ENCODE results near the gene IPO4.

The IPO4 gene

GRCh38 chr14:24192933-24193332, 4.3 kb upstream of the IPO4 start:
- Histone ChIP-seq H3K27ac (ENCODE audit: low read depth, low read length) (no peak overlapping the region), H3K4me3 (ENCODE audit: low read depth in 1 of 5, low read length in 5 of 5) (no peak overlapping the region), H3K9ac (ENCODE audit: low read length in 5 of 5) (no peak overlapping the region), H3K4me1 (ENCODE audit: control insufficient read depth in 5 of 5, insufficient read depth in 5 of 5, low read length in 5 of 5) (peaks cover 12 to 44% (median 35%) of the 10 kb centered on the region in 5 donors), H3K9me3 (ENCODE audit: control insufficient read depth in 5 of 5, low read length in 5 of 5) (no peaks in the 10 kb centered on the region), H3K36me3 (ENCODE audit: control insufficient read depth in 5 of 5, insufficient read depth in 5 of 5, low read length in 5 of 5) (peaks cover 5 to 28% (median 21%) of the 10 kb centered on the region in 5 donors), H3K27me3 (ENCODE audit: control insufficient read depth in 5 of 5, insufficient read depth in 4 of 5, low read length in 5 of 5) (no peaks in the 10 kb centered on the region)

GRCh38 chr14:24190416-24190815, 1.8 kb upstream of the IPO4 start:
- H3K9ac ChIP-seq (ENCODE audit: low read length in 5 of 5) = no peak overlapping the region
- H3K27ac ChIP-seq (ENCODE audit: low read depth, low read length) = no peak overlapping the region
- peaks cover 5 to 49% (median 36%) of the 10 kb centered on the region in 5 donors for H3K36me3 ChIP-seq (ENCODE audit: control insufficient read depth in 5 of 5, insufficient read depth in 5 of 5, low read length in 5 of 5)
- H3K4me3 ChIP-seq (ENCODE audit: low read depth in 1 of 5, low read length in 5 of 5) = no peak overlapping the region
- H3K27me3 ChIP-seq (ENCODE audit: control insufficient read depth in 5 of 5, insufficient read depth in 4 of 5, low read length in 5 of 5) = no peaks in the 10 kb centered on the region
- peaks cover 11 to 36% (median 30%) of the 10 kb centered on the region in 5 donors for H3K4me1 ChIP-seq (ENCODE audit: control insufficient read depth in 5 of 5, insufficient read depth in 5 of 5, low read length in 5 of 5)
- H3K9me3 ChIP-seq (ENCODE audit: control insufficient read depth in 5 of 5, low read length in 5 of 5) = no peaks in the 10 kb centered on the region

- H3K4me3 ChIP-seq (ENCODE audit: low read depth in 1 of 5, low read length in 5 of 5) = no peak overlapping the region
- peak overlapping the region; percentile 74 for H3K27ac ChIP-seq (ENCODE audit: low read depth, low read length)
- peaks cover 5 to 59% (median 45%) of the 10 kb centered on the region in 5 donors for H3K36me3 ChIP-seq (ENCODE audit: control insufficient read depth in 5 of 5, insufficient read depth in 5 of 5, low read length in 5 of 5)
These were observed 844 bp upstream of the IPO4 start for GRCh38 chr14:24189460-24189859.

GRCh38 chr14:24189059-24189375, 401 bp upstream of the IPO4 start:
- Histone ChIP-seq H3K36me3 (ENCODE audit: control insufficient read depth in 5 of 5, insufficient read depth in 5 of 5, low read length in 5 of 5) (peaks cover 5 to 63% (median 50%) of the 10 kb centered on the region in 5 donors), H3K27me3 (ENCODE audit: control insufficient read depth in 5 of 5, insufficient read depth in 4 of 5, low read length in 5 of 5) (no peaks in the 10 kb centered on the region), H3K4me3 (ENCODE audit: low read depth in 1 of 5, low read length in 5 of 5) (peak overlapping the region in 3 of 5 donors; percentile 74 to 76 (median 74)), H3K9me3 (ENCODE audit: control insufficient read depth in 5 of 5, low read length in 5 of 5) (no peaks in the 10 kb centered on the region), H3K4me1 (ENCODE audit: control insufficient read depth in 5 of 5, insufficient read depth in 5 of 5, low read length in 5 of 5) (peaks cover 6 to 22% (median 20%) of the 10 kb centered on the region in 5 donors), H3K27ac (ENCODE audit: low read depth, low read length) (peak overlapping the region; percentile 74), H3K9ac (ENCODE audit: low read length in 5 of 5) (peak overlapping the region in 1 of 5 donors; percentile 78)

More at GRCh38 chr14:24189460-24189859, 844 bp upstream of the IPO4 start:
- H3K4me1 ChIP-seq (ENCODE audit: control insufficient read depth in 5 of 5, insufficient read depth in 5 of 5, low read length in 5 of 5) = peaks cover 7 to 27% (median 24%) of the 10 kb centered on the region in 5 donors
- no peaks in the 10 kb centered on the region for H3K27me3 ChIP-seq (ENCODE audit: control insufficient read depth in 5 of 5, insufficient read depth in 4 of 5, low read length in 5 of 5)
- no peak overlapping the region for H3K9ac ChIP-seq (ENCODE audit: low read length in 5 of 5)
- no peaks in the 10 kb centered on the region for H3K9me3 ChIP-seq (ENCODE audit: control insufficient read depth in 5 of 5, low read length in 5 of 5)

- Histone ChIP-seq H3K4me3 (ENCODE audit: low read depth in 1 of 5, low read length in 5 of 5) (peak overlapping the region; percentile 68 to 78 (median 74)), H3K36me3 (ENCODE audit: control insufficient read depth in 5 of 5, insufficient read depth in 5 of 5, low read length in 5 of 5) (peaks cover 5 to 71% (median 57%) of the 10 kb centered on the region in 5 donors), H3K4me1 (ENCODE audit: control insufficient read depth in 5 of 5, insufficient read depth in 5 of 5, low read length in 5 of 5) (peaks cover 6 to 20% (median 19%) of the 10 kb centered on the region in 5 donors), H3K9ac (ENCODE audit: low read length in 5 of 5) (peak overlapping the region in 3 of 5 donors; percentile 5 to 83 (median 82)), H3K27me3 (ENCODE audit: control insufficient read depth in 5 of 5, insufficient read depth in 4 of 5, low read length in 5 of 5) (no peaks in the 10 kb centered on the region), H3K27ac (ENCODE audit: low read depth, low read length) (no peak overlapping the region), H3K9me3 (ENCODE audit: control insufficient read depth in 5 of 5, low read length in 5 of 5) (no peaks in the 10 kb centered on the region)
These were observed 1.1 kb downstream of the IPO4 start for GRCh38 chr14:24187539-24187915.

GRCh38 chr14:24186831-24187538, 1.6 kb downstream of the IPO4 start:
- Histone ChIP-seq H3K4me3 (ENCODE audit: low read depth in 1 of 5, low read length in 5 of 5) (no peak overlapping the region), H3K36me3 (ENCODE audit: control insufficient read depth in 5 of 5, insufficient read depth in 5 of 5, low read length in 5 of 5) (peaks cover 5 to 71% (median 57%) of the 10 kb centered on the region in 5 donors), H3K9ac (ENCODE audit: low read length in 5 of 5) (no peak overlapping the region), H3K9me3 (ENCODE audit: control insufficient read depth in 5 of 5, low read length in 5 of 5) (no peaks in the 10 kb centered on the region), H3K27me3 (ENCODE audit: control insufficient read depth in 5 of 5, insufficient read depth in 4 of 5, low read length in 5 of 5) (no peaks in the 10 kb centered on the region), H3K27ac (ENCODE audit: low read depth, low read length) (no peak overlapping the region), H3K4me1 (ENCODE audit: control insufficient read depth in 5 of 5, insufficient read depth in 5 of 5, low read length in 5 of 5) (peaks cover 6 to 20% (median 19%) of the 10 kb centered on the region in 5 donors)

- Histone ChIP-seq H3K27ac (ENCODE audit: low read depth, low read length) (no peak overlapping the region), H3K9ac (ENCODE audit: low read length in 5 of 5) (no peak overlapping the region), H3K4me1 (ENCODE audit: control insufficient read depth in 5 of 5, insufficient read depth in 5 of 5, low read length in 5 of 5) (peaks cover 6 to 20% (median 19%) of the 10 kb centered on the region in 5 donors), H3K27me3 (ENCODE audit: control insufficient read depth in 5 of 5, insufficient read depth in 4 of 5, low read length in 5 of 5) (no peaks in the 10 kb centered on the region), H3K36me3 (ENCODE audit: control insufficient read depth in 5 of 5, insufficient read depth in 5 of 5, low read length in 5 of 5) (peaks cover 0 to 75% (median 65%) of the 10 kb centered on the region in 5 donors), H3K4me3 (ENCODE audit: low read depth in 1 of 5, low read length in 5 of 5) (no peak overlapping the region), H3K9me3 (ENCODE audit: control insufficient read depth in 5 of 5, low read length in 5 of 5) (no peaks in the 10 kb centered on the region)
These were observed 2.9 kb downstream of the IPO4 start for GRCh38 chr14:24185741-24186140.

- no peak overlapping the region for H3K9ac ChIP-seq (ENCODE audit: low read length in 5 of 5)
- peaks cover 6 to 20% (median 19%) of the 10 kb centered on the region in 5 donors for H3K4me1 ChIP-seq (ENCODE audit: control insufficient read depth in 5 of 5, insufficient read depth in 5 of 5, low read length in 5 of 5)
- H3K9me3 ChIP-seq (ENCODE audit: control insufficient read depth in 5 of 5, low read length in 5 of 5) = no peaks in the 10 kb centered on the region
- H3K4me3 ChIP-seq (ENCODE audit: low read depth in 1 of 5, low read length in 5 of 5) = no peak overlapping the region
- H3K27me3 ChIP-seq (ENCODE audit: control insufficient read depth in 5 of 5, insufficient read depth in 4 of 5, low read length in 5 of 5) = no peaks in the 10 kb centered on the region
- H3K36me3 ChIP-seq (ENCODE audit: control insufficient read depth in 5 of 5, insufficient read depth in 5 of 5, low read length in 5 of 5) = peaks cover 0 to 76% (median 66%) of the 10 kb centered on the region in 5 donors
- H3K27ac ChIP-seq (ENCODE audit: low read depth, low read length) = no peak overlapping the region
These were observed 3.6 kb downstream of the IPO4 start for GRCh38 chr14:24185026-24185425.

GRCh38 chr14:24184104-24184970, 4.3 kb downstream of the IPO4 start:
- no peaks in the 10 kb centered on the region for H3K9me3 ChIP-seq (ENCODE audit: control insufficient read depth in 5 of 5, low read length in 5 of 5)
- no peaks in the 10 kb centered on the region for H3K27me3 ChIP-seq (ENCODE audit: control insufficient read depth in 5 of 5, insufficient read depth in 4 of 5, low read length in 5 of 5)
- no peak overlapping the region for H3K9ac ChIP-seq (ENCODE audit: low read length in 5 of 5)
- peaks cover 6 to 20% (median 18%) of the 10 kb centered on the region in 5 donors for H3K4me1 ChIP-seq (ENCODE audit: control insufficient read depth in 5 of 5, insufficient read depth in 5 of 5, low read length in 5 of 5)
- no peak overlapping the region for H3K4me3 ChIP-seq (ENCODE audit: low read depth in 1 of 5, low read length in 5 of 5)
- no peak overlapping the region for H3K27ac ChIP-seq (ENCODE audit: low read depth, low read length)
- peaks cover 0 to 81% (median 73%) of the 10 kb centered on the region in 5 donors for H3K36me3 ChIP-seq (ENCODE audit: control insufficient read depth in 5 of 5, insufficient read depth in 5 of 5, low read length in 5 of 5)

GRCh38 chr14:24183014-24183481, 5.6 kb downstream of the IPO4 start:
- peaks cover 4 to 8% (median 8%) of the 10 kb centered on the region in 5 donors for H3K4me1 ChIP-seq (ENCODE audit: control insufficient read depth in 5 of 5, insufficient read depth in 5 of 5, low read length in 5 of 5)
- H3K4me3 ChIP-seq (ENCODE audit: low read depth in 1 of 5, low read length in 5 of 5) = no peak overlapping the region
- H3K27me3 ChIP-seq (ENCODE audit: control insufficient read depth in 5 of 5, insufficient read depth in 4 of 5, low read length in 5 of 5) = no peaks in the 10 kb centered on the region
- H3K9ac ChIP-seq (ENCODE audit: low read length in 5 of 5) = no peak overlapping the region
- no peak overlapping the region for H3K27ac ChIP-seq (ENCODE audit: low read depth, low read length)
- H3K9me3 ChIP-seq (ENCODE audit: control insufficient read depth in 5 of 5, low read length in 5 of 5) = no peaks in the 10 kb centered on the region
- H3K36me3 ChIP-seq (ENCODE audit: control insufficient read depth in 5 of 5, insufficient read depth in 5 of 5, low read length in 5 of 5) = peaks cover 0 to 94% (median 86%) of the 10 kb centered on the region in 5 donors

Measured in subcutaneous abdominal adipose tissue (tissue), 5 donors.